Left kidney (tissue), 2 donors: Measurements from ENCODE around the gene RSRC1. TPM values are rescaled to one million over a fixed set of nuclear protein-coding genes. Genes with fewer than 3 reads are reported as not detected.

Experiments
- DNase-seq: peaks from one replicate; pipeline ENCODE4 v3.0.0-alpha.2; 2013
- polyA plus RNA-seq: library from polyadenylated mRNA; unstranded; fragments of 120-200 nt; gene quantifications from one replicate; pipeline ENCODE4 v1.2.1, GENCODE V29; 2013; ENCODE audit not compliant: insufficient read length

RSRC1 gene
- polyA plus RNA-seq, 1 donor = 40.0 TPM

DNA sequence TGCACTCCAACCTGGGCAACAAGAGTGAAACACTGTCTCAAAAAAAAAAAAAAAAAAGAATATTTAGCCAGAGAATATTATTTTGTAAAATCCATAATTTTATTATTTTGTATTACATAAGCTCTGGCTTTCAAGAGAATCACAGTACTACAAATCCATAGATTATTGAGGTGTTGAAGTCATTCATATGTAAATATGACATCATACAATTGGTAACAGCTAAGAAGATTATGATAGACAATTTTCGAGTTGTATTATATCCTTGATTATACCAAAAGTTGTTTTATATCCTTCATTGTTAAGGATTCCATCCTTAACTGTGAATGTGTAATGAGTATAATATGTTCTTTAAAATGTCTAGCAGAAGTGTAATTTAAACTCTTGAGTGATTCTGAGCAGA, 464.8 kb downstream of the RSRC1 start:
- no peak for DNase-seq

DNA sequence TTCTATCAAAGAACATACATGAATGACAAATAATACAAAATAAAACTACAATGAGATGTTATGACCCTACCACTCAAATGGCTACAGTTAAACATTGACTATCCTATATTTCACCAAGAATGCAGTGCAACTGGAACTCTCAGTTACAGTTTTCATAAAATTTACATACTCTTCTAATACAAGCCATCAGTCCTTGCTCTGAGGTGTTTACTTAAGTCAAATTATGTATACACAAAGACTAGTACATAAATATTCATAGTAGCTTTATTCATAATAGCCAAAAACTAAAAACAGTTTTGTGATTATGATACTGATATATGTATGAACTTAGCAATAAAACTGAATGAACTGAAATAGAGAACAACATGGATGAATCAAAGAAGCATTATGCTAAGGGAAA, 480.3 kb downstream of the RSRC1 start:
- no peak for DNase-seq

Other genes with a start within 250 kb of the RSRC1 start
- gene SHOX2, start 3.7 kb upstream of the RSRC1 start, polyA plus RNA-seq = not detected